HG03064 (cell line): Measurements from ENCODE around the gene CEBPA.

Experiments
- ATAC-seq: cut with Tn5 transposase; IDR thresholded peaks from one replicate; pipeline ENCODE4 v1.9.1; 2021; ENCODE audit warnings: low read depth; ENCODE audit not compliant: unreplicated experiment

CEBPA gene

GRCh38 chr19:33302175-33302973 lies at the start of gene CEBPA:
TSS of gene CEBPA (minus strand) at chr19:33302534. CDS start at chr19:33302414, 120 bp downstream.
- peak; percentile 63 for ATAC-seq

- ATAC-seq = no peak
These were observed 48.4 kb upstream of the CEBPA start for GRCh38 chr19:33350538-33351309.

GRCh38 chr19:33349319-33350289 lies 47.3 kb upstream of the CEBPA start:
- no peak for ATAC-seq

GRCh38 chr19:33348301-33349010 lies 46.1 kb upstream of the CEBPA start:
- ATAC-seq = no peak

- ATAC-seq = no peak
These were observed 45.0 kb upstream of the CEBPA start for GRCh38 chr19:33347300-33347699.

GRCh38 chr19:33346665-33347064 lies 44.3 kb upstream of the CEBPA start:
- ATAC-seq = no peak

GRCh38 chr19:33345163-33345562 lies 42.8 kb upstream of the CEBPA start:
- no peak for ATAC-seq

- ATAC-seq = no peak
These were observed 42.2 kb upstream of the CEBPA start for GRCh38 chr19:33344573-33344925.

GRCh38 chr19:33343859-33344572 lies 41.7 kb upstream of the CEBPA start:
- ATAC-seq = no peak

- ATAC-seq = no peak
These were observed 41.0 kb upstream of the CEBPA start for GRCh38 chr19:33343301-33343700.

GRCh38 chr19:33340991-33341390 lies 38.7 kb upstream of the CEBPA start:
- ATAC-seq = no peak

GRCh38 chr19:33339016-33339984 lies 37.0 kb upstream of the CEBPA start:
- ATAC-seq = no peak

GRCh38 chr19:33335446-33335845 lies 33.1 kb upstream of the CEBPA start:
- ATAC-seq = no peak

GRCh38 chr19:33334271-33334670 lies 31.9 kb upstream of the CEBPA start:
- ATAC-seq = no peak

GRCh38 chr19:33333642-33334041 lies 31.3 kb upstream of the CEBPA start:
- no peak for ATAC-seq

GRCh38 chr19:33333151-33333550 lies 30.8 kb upstream of the CEBPA start:
- ATAC-seq = no peak

- no peak for ATAC-seq
These were observed 29.9 kb upstream of the CEBPA start for GRCh38 chr19:33332248-33332647.

- ATAC-seq = no peak
These were observed 27.4 kb upstream of the CEBPA start for GRCh38 chr19:33329736-33330135.
